Esophagus muscularis mucosa (tissue), 4 donors: Measurements from ENCODE around the gene FAM47B. TPM values are rescaled to one million over a fixed set of nuclear protein-coding genes. Genes with fewer than 3 reads are reported as not detected.

ENCODE experiments used
- DNase-seq: peaks from one replicate; pipeline ENCODE4 v3.0.0-alpha.2; 2017; ENCODE audit errors: extremely low spot score
- H3K27ac ChIP-seq, 4 donors: fragments of 200-600 bp; sonication (generic); replicated peaks in 1 of 4; 1 replicate in 3 of 4; 2 replicates in 1 of 4; pipeline ENCODE4 v1.5.1; 2016 to 2019; ENCODE audit warnings: mild to moderate bottlenecking in 1 of 4
- H3K27me3 ChIP-seq, 4 donors: fragments of 200-600 bp; sonication (generic); one replicate each; pipeline versions ENCODE4 v1.5.1 to v1.6.0; 2016 to 2019
- H3K36me3 ChIP-seq, 4 donors: fragments of 200-600 bp; sonication (generic); one replicate each; pipeline ENCODE4 v1.5.1; 2016 to 2019
- H3K4me1 ChIP-seq, 4 donors: fragments of 200-600 bp; sonication (generic); one replicate each; pipeline ENCODE4 v1.5.1; 2016 to 2019
- H3K4me3 ChIP-seq, 4 donors: fragments of 200-600 bp; sonication (generic); 1 replicate in 2 of 4; 2 replicates in 2 of 4; pipeline ENCODE4 v1.5.1; 2016 to 2019; ENCODE audit warnings: mild to moderate bottlenecking in 4 of 4, moderate library complexity in 1 of 4
- H3K9me3 ChIP-seq, 4 donors: fragments of 200-600 bp; sonication (generic); 1 replicate in 3 of 4; 2 replicates in 1 of 4; pipeline ENCODE4 v1.5.1; 2016 to 2019
- CTCF ChIP-seq, 3 experiments: fragments of 200-600 bp in 2 of 3; fragments of 450-650 bp in 1 of 3; sonication (generic) in 2 of 3; IDR thresholded peaks; one replicate each; pipeline ENCODE4 v1.5.1; 2017 to 2019; ENCODE audit warnings: antibody characterized with exemption in 3 of 3, mild to moderate bottlenecking in 2 of 3, moderate library complexity in 1 of 3
- EP300 ChIP-seq: sonication (generic); formaldehyde crosslinking; IDR thresholded peaks from one replicate; pipeline ENCODE4 v1.6.1; 2017; ENCODE audit warnings: antibody characterized with exemption
- POLR2A ChIP-seq: fragments of 450-650 bp; IDR thresholded peaks from one replicate; pipeline ENCODE4 v1.6.1; 2017; ENCODE audit warnings: antibody characterized with exemption, moderate library complexity, mild to moderate bottlenecking, low read depth
- POLR2AphosphoS5 ChIP-seq, 2 donors: sonication (generic); formaldehyde crosslinking; IDR thresholded peaks; one replicate each; pipeline ENCODE4 v1.6.1; 2017; ENCODE audit warnings: antibody characterized with exemption in 2 of 2
- WGBS: methylation state at CpG from one replicate; pipeline ENCODE4 v1.1.5; 2018; 5-methylcytosine and 5-hydroxymethylcytosine counted together
- intact Hi-C: fragments of 100-400 bp; cut with DNase I; formaldehyde crosslinking; loops from one replicate; pipeline ENCODE4 v1.15.1; 2023
- total RNA-seq, 4 donors: library from RNA; depleted of rRNA; stranded (reverse); fragments of >200 nt; gene quantifications; one replicate each; pipeline versions ENCODE4 v1.1.0 to v1.2.1, GENCODE V29; 2016

Gene FAM47B
- total RNA-seq, 4 donors from 2014 or later = not detected

- TF ChIP-seq CTCF (IDR thresholded peaks at IDR 0.05) (no peak), POLR2A (no peak), POLR2AphosphoS5 (IDR thresholded peaks at IDR 0.05) (no peak), EP300 (no peak)
- DNase-seq = no peak
Measured at GRCh38 chrX:34978171-34978570, 35.6 kb downstream of the FAM47B start.

GRCh38 chrX:34987646-34988045 lies 45.0 kb downstream of the FAM47B start:
- Histone ChIP-seq H3K27me3 (peaks cover 0 to 4% (median 0%) of the 10 kb centered on the region in 4 donors), H3K36me3 (no peaks in the 10 kb centered on the region), H3K4me1 (no peaks in the 10 kb centered on the region), H3K9me3 (peaks cover 0 to 2% (median 0%) of the 10 kb centered on the region in 4 donors), H3K4me3 (no peak overlapping the region), H3K27ac (no peak overlapping the region)
- DNase-seq = no peak
- 77% methylated on average over 1 of the region's 1 CpG for WGBS
- TF ChIP-seq POLR2A = no peak
- no peak for TF ChIP-seq POLR2AphosphoS5 (IDR thresholded peaks at IDR 0.05)
- TF ChIP-seq EP300 = no peak
- TF ChIP-seq CTCF (IDR thresholded peaks at IDR 0.05) = no peak
- intact Hi-C loops = no loop called here

More at GRCh38 chrX:34978171-34978570, 35.6 kb downstream of the FAM47B start:
- H3K4me1 ChIP-seq = no peaks in the 10 kb centered on the region
- intact Hi-C loops = no loop called here
- no peaks in the 10 kb centered on the region for H3K36me3 ChIP-seq
- H3K9me3 ChIP-seq = peaks cover 0 to 9% (median 0%) of the 10 kb centered on the region in 4 donors
- WGBS = 79% methylated on average over 3 of the region's 3 CpGs
- H3K4me3 ChIP-seq = no peak overlapping the region
- H3K27ac ChIP-seq = no peak overlapping the region
- H3K27me3 ChIP-seq = no peaks in the 10 kb centered on the region
